ENCODE results near the gene FUT2.

DNA sequence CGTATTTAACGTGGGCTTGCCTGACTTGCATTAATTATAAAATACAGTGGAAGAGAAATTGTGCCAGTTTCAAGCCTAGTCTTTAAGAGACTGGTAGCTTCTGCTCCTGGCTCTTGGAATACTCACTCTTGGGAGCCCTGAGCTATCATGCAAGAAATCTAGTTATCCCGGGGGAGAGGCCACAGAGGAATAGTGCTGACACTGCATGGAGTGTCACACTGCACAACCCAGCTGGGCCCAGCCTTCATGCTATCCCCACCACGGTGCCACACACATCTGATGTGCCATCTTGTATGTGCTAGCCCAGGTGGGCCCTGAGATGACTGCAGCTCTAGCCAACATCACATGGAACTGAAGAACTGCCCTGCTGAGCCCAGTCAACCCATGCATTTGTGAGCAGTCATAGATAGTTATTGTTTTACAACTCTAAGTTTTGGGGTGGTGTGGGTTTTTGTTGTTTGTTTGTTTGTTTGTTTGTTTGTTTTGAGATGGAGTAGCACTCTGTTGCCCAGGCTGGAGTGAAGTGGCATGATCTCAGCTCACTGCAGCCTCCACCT, 15.4 kb downstream of the FUT2 start:
- TF ChIP-seq, protein P1, sequence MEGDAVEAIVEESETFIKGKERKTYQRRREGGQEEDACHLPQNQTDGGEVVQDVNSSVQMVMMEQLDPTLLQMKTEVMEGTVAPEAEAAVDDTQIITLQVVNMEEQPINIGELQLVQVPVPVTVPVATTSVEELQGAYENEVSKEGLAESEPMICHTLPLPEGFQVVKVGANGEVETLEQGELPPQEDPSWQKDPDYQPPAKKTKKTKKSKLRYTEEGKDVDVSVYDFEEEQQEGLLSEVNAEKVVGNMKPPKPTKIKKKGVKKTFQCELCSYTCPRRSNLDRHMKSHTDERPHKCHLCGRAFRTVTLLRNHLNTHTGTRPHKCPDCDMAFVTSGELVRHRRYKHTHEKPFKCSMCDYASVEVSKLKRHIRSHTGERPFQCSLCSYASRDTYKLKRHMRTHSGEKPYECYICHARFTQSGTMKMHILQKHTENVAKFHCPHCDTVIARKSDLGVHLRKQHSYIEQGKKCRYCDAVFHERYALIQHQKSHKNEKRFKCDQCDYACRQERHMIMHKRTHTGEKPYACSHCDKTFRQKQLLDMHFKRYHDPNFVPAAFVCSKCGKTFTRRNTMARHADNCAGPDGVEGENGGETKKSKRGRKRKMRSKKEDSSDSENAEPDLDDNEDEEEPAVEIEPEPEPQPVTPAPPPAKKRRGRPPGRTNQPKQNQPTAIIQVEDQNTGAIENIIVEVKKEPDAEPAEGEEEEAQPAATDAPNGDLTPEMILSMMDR (IDR thresholded peaks at IDR 0.05), result no peak
- TF ChIP-seq EZH2 (IDR thresholded peaks at IDR 0.05; ENCODE audit: borderline replicate concordance, insufficient read depth, low read depth, low read length, poor library complexity, severe bottlenecking), result no peak
